Measurements from ENCODE around the gene PIAS4. TPM values are rescaled to one million over a fixed set of nuclear protein-coding genes. Genes with fewer than 3 reads are reported as not detected.
A peak's percentile ranks its signal among the peaks of the same experiment; 100 is the strongest.

Gene PIAS4
- total RNA-seq, 1 donor from 2014 or later: 56.3 TPM

GRCh38 chr19:4067396-4068046 lies 60.0 kb downstream of the PIAS4 start:
- H3K4me1 Mint-ChIP-seq (ENCODE audit: low read depth): peaks cover 2% of the 10 kb centered on the region
- H3K4me3 Mint-ChIP-seq (ENCODE audit: low read depth): peak overlapping the region; percentile 62
- H3K9me3 Mint-ChIP-seq (ENCODE audit: low read depth): no peaks in the 10 kb centered on the region
- TF ChIP-seq, protein P1, sequence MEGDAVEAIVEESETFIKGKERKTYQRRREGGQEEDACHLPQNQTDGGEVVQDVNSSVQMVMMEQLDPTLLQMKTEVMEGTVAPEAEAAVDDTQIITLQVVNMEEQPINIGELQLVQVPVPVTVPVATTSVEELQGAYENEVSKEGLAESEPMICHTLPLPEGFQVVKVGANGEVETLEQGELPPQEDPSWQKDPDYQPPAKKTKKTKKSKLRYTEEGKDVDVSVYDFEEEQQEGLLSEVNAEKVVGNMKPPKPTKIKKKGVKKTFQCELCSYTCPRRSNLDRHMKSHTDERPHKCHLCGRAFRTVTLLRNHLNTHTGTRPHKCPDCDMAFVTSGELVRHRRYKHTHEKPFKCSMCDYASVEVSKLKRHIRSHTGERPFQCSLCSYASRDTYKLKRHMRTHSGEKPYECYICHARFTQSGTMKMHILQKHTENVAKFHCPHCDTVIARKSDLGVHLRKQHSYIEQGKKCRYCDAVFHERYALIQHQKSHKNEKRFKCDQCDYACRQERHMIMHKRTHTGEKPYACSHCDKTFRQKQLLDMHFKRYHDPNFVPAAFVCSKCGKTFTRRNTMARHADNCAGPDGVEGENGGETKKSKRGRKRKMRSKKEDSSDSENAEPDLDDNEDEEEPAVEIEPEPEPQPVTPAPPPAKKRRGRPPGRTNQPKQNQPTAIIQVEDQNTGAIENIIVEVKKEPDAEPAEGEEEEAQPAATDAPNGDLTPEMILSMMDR (IDR thresholded peaks at IDR 0.05; ENCODE audit: unreplicated experiment): peak; percentile 6
- no peak for DNase-seq (ENCODE audit: low spot score, unreplicated experiment)
- H3K27ac Mint-ChIP-seq: no peak overlapping the region
- H3K27me3 Mint-ChIP-seq: peaks cover 17% of the 10 kb centered on the region
- H3K36me3 Mint-ChIP-seq (ENCODE audit: insufficient read depth): no peaks in the 10 kb centered on the region

- no peaks in the 10 kb centered on the region for H3K9me3 Mint-ChIP-seq (ENCODE audit: low read depth)
- H3K27ac Mint-ChIP-seq: no peak overlapping the region
- H3K36me3 Mint-ChIP-seq (ENCODE audit: insufficient read depth): no peaks in the 10 kb centered on the region
- H3K27me3 Mint-ChIP-seq: peaks cover 17% of the 10 kb centered on the region
- no peak for DNase-seq (ENCODE audit: low spot score, unreplicated experiment)
- TF ChIP-seq, protein P1 (IDR thresholded peaks at IDR 0.05; ENCODE audit: unreplicated experiment): no peak
- peaks cover 2% of the 10 kb centered on the region for H3K4me1 Mint-ChIP-seq (ENCODE audit: low read depth)
- H3K4me3 Mint-ChIP-seq (ENCODE audit: low read depth): peak overlapping the region; percentile 62
Observed at GRCh38 chr19:4068047-4068966, 60.8 kb downstream of the PIAS4 start.

GRCh38 chr19:4069331-4069959 lies 61.9 kb downstream of the PIAS4 start:
- H3K27me3 Mint-ChIP-seq: peaks cover 17% of the 10 kb centered on the region
- H3K4me3 Mint-ChIP-seq (ENCODE audit: low read depth): no peak overlapping the region
- no peaks in the 10 kb centered on the region for H3K9me3 Mint-ChIP-seq (ENCODE audit: low read depth)
- DNase-seq (ENCODE audit: low spot score, unreplicated experiment): no peak
- no peak overlapping the region for H3K27ac Mint-ChIP-seq
- no peaks in the 10 kb centered on the region for H3K36me3 Mint-ChIP-seq (ENCODE audit: insufficient read depth)
- H3K4me1 Mint-ChIP-seq (ENCODE audit: low read depth): no peaks in the 10 kb centered on the region
- TF ChIP-seq, protein P1 (IDR thresholded peaks at IDR 0.05; ENCODE audit: unreplicated experiment): no peak

DNA sequence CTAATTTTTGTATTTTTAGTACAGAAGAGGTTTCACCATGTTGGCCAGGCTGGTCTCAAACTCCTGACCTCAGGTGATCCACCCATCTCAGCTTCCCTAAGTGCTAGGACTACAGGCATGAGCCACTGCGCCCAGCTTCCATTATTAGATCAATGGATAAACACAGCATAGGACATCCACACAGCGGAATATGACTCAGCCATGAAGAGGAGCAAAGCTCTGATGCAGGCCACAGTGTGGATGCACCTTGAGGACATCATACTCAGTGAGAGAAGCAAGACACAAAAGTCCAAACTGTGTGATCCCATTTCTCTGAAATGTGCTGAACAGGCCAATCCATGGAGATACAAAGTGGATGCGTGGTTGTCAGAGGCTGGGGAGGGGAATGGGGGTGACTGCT lies 64.1 kb downstream of the PIAS4 start:
- no peak for DNase-seq (ENCODE audit: low spot score, unreplicated experiment)
- TF ChIP-seq, protein P1 (IDR thresholded peaks at IDR 0.05; ENCODE audit: unreplicated experiment): no peak
- H3K27ac Mint-ChIP-seq: no peak overlapping the region
- H3K4me3 Mint-ChIP-seq (ENCODE audit: low read depth): no peak overlapping the region
- H3K36me3 Mint-ChIP-seq (ENCODE audit: insufficient read depth): no peaks in the 10 kb centered on the region
- no peaks in the 10 kb centered on the region for H3K4me1 Mint-ChIP-seq (ENCODE audit: low read depth)
- peaks cover 17% of the 10 kb centered on the region for H3K27me3 Mint-ChIP-seq
- no peaks in the 10 kb centered on the region for H3K9me3 Mint-ChIP-seq (ENCODE audit: low read depth)

DNA sequence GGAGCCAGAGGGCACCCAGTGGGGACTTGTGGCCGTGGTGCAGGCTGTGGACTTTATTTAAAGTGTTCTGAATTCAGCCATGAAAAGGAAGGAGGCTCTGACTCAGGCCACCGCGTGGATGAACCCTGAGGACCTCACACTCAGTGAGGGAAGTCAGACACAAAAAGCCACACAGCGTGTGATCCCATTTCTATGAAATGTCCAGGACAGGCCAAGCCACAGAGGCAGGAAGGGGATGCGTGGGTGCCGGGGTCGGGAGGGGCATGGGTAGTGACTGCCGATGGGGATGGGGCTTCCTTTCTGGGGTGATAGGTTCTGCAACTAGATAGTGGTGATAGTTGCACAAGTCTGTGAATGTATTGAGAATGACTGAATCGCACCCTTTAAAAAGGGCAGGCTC lies 67.8 kb downstream of the PIAS4 start:
- H3K4me1 Mint-ChIP-seq (ENCODE audit: low read depth): no peaks in the 10 kb centered on the region
- TF ChIP-seq, protein P1 (IDR thresholded peaks at IDR 0.05; ENCODE audit: unreplicated experiment): no peak
- H3K9me3 Mint-ChIP-seq (ENCODE audit: low read depth): no peaks in the 10 kb centered on the region
- H3K27me3 Mint-ChIP-seq: peaks cover 3% of the 10 kb centered on the region
- no peak for DNase-seq (ENCODE audit: low spot score, unreplicated experiment)
- no peaks in the 10 kb centered on the region for H3K36me3 Mint-ChIP-seq (ENCODE audit: insufficient read depth)
- no peak overlapping the region for H3K27ac Mint-ChIP-seq
- no peak overlapping the region for H3K4me3 Mint-ChIP-seq (ENCODE audit: low read depth)

Data from progenitor cell of endocrine pancreas (in vitro differentiated cells).